Measurements from ENCODE around the gene PRLHR. TPM values are rescaled to one million over a fixed set of nuclear protein-coding genes. Genes with fewer than 3 reads are reported as not detected.

The PRLHR gene
- total RNA-seq, 4 donors from 2014 or later, result 0.78 to 3.0 (median 2.0) TPM

DNA sequence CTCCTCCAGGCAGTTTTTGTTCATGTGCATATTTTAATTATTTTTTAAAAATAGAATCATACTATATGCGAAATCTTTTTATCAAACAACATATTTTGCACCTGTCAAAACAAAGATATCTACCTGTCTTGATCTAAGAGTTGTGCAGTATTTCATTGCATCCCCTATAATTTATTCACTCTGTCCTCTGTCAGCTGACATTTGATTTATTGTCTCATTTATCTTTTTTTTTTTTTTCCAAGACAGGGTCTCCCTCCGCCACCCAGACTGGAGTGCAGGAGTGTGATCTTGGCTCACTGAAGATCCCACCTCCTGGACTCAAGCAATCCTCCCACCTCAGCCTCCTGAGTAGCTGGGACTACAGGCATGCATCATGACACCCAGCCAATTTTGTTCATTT is 49.0 kb downstream of the PRLHR start:
- DNase-seq (ENCODE audit: extremely low spot score), result no peak
- intact Hi-C loops (cut with DNase I), result no loop called here
- TF ChIP-seq, protein P1, sequence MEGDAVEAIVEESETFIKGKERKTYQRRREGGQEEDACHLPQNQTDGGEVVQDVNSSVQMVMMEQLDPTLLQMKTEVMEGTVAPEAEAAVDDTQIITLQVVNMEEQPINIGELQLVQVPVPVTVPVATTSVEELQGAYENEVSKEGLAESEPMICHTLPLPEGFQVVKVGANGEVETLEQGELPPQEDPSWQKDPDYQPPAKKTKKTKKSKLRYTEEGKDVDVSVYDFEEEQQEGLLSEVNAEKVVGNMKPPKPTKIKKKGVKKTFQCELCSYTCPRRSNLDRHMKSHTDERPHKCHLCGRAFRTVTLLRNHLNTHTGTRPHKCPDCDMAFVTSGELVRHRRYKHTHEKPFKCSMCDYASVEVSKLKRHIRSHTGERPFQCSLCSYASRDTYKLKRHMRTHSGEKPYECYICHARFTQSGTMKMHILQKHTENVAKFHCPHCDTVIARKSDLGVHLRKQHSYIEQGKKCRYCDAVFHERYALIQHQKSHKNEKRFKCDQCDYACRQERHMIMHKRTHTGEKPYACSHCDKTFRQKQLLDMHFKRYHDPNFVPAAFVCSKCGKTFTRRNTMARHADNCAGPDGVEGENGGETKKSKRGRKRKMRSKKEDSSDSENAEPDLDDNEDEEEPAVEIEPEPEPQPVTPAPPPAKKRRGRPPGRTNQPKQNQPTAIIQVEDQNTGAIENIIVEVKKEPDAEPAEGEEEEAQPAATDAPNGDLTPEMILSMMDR (IDR thresholded peaks at IDR 0.05), result no peak
- TF ChIP-seq POLR2AphosphoS5 (IDR thresholded peaks at IDR 0.05) (no peak), EP300 (IDR thresholded peaks at IDR 0.05) (no peak), POLR2A (IDR thresholded peaks at IDR 0.05; ENCODE audit: low read depth) (no peak)
- H3K36me3 ChIP-seq, result no peaks in the 10 kb centered on the region
- no peaks in the 10 kb centered on the region for H3K4me1 ChIP-seq
- H3K4me3 ChIP-seq, result no peak overlapping the region
- WGBS, result 70% methylated on average over 2 of the region's 2 CpGs
- H3K27ac ChIP-seq (replicated peaks in 1 of 4), result no peak overlapping the region
- no peaks in the 10 kb centered on the region for H3K9me3 ChIP-seq
- peaks cover 0 to 31% (median 0%) of the 10 kb centered on the region in 4 donors for H3K27me3 ChIP-seq

DNA sequence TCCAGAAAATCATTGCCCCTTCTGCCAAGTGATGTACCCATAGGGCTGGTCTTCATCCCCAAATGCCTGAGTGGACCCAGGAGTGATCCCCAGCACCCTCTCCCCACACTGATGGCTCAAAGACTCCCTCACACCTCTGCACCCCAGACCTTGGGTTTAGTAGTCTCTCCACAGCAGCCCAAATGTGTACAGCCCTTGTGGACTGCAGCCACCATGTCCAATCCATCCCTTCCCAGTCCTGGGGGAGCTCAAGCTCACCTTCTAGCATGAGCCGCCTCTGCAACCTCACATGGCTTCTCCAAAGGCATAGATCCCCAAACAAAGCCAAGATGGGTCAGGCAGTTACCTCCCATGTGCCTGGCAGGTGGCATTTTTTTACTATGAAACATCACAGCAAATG is 50.1 kb downstream of the PRLHR start:
- intact Hi-C loops (cut with DNase I), result no loop called here
- peak; percentile 89 for DNase-seq (ENCODE audit: extremely low spot score)
- Histone ChIP-seq H3K27ac (replicated peaks in 1 of 4) (no peak overlapping the region), H3K27me3 (peaks cover 0 to 38% (median 0%) of the 10 kb centered on the region in 4 donors), H3K36me3 (no peaks in the 10 kb centered on the region), H3K9me3 (no peaks in the 10 kb centered on the region), H3K4me1 (no peaks in the 10 kb centered on the region), H3K4me3 (no peak overlapping the region)
- TF ChIP-seq POLR2AphosphoS5 (IDR thresholded peaks at IDR 0.05) (no peak), POLR2A (IDR thresholded peaks at IDR 0.05; ENCODE audit: low read depth) (no peak)
- TF ChIP-seq, protein P1 (IDR thresholded peaks at IDR 0.05), result no peak
- 100% methylated on average over 1 of the region's 1 CpG for WGBS

DNA sequence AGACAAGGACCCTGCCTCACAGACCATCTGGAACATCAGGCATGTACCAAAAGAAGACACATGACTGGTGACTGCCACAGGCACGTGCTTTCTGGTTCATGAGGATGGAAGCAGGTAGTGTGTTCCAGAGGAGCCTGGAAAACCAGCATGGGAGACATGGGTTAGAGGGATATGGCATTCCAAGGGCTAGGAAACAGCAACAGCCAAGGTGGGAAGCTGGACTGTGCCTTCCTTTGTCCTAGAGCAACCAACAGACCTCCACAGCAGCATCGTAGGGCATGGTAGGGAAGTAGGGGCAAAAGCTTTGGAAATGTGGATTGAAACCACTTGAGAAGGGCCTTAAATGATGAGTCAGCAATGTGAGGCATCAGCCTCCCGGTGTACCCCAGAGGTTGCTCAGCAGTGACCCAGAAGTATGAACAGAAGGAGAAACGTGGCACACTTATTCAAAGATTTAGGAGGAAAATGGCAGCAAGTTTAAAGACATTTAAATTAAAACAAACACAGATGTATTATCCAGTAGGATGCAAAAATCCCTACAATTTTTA is 51.0 kb downstream of the PRLHR start:
- TF ChIP-seq POLR2AphosphoS5 (IDR thresholded peaks at IDR 0.05) (no peak), POLR2A (IDR thresholded peaks at IDR 0.05; ENCODE audit: low read depth) (no peak), EP300 (IDR thresholded peaks at IDR 0.05) (no peak)
- TF ChIP-seq, protein P1 (IDR thresholded peaks at IDR 0.05), result no peak
- Histone ChIP-seq H3K9me3 (no peaks in the 10 kb centered on the region), H3K4me3 (no peak overlapping the region), H3K27me3 (peaks cover 0 to 38% (median 0%) of the 10 kb centered on the region in 4 donors), H3K27ac (replicated peaks in 1 of 4) (no peak overlapping the region), H3K36me3 (no peaks in the 10 kb centered on the region), H3K4me1 (no peaks in the 10 kb centered on the region)
- whole genome bisulfite sequencing, result 68% methylated on average over 4 of the region's 4 CpGs
- DNase-seq (ENCODE audit: extremely low spot score), result peak; percentile 74
- intact Hi-C loops (cut with DNase I), result no loop called here

DNA sequence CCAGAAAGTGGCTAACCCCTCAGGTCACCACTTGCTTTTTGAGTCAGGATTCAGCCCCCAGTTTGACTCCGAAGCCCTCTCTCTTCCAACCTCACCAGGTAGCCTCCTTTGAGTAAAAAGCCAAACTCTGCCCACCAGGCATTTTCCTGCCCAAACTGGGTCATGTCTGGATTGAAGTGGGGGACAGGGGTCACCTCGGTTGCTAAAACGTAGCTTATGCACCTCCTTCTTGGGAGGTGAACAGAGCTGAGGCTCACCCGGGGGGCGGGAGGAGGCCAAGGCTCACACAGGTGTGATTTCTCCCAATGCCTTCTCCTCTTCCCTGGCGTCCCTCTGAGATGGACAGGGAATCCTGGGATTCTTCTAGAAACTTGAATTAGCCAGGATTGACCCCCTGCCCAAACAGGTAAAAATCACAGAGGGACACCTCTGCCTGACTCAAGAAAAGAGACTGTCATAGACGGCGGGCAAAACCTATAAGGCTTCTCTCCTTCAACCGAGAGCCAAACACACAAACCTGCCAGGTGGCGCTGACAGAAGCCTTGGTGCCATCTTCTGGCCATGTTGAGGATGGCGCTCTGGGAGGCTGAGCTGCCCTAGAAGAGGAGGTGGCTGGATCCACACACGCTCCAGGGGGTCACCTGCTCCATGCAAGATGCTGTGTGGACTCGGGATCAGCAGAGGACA is 51.6 kb downstream of the PRLHR start:
- intact Hi-C loops (cut with DNase I), result no loop called here
- Histone ChIP-seq H3K36me3 (no peaks in the 10 kb centered on the region), H3K9me3 (no peaks in the 10 kb centered on the region), H3K4me1 (no peaks in the 10 kb centered on the region), H3K27ac (replicated peaks in 1 of 4) (no peak overlapping the region), H3K27me3 (peaks cover 0 to 38% (median 0%) of the 10 kb centered on the region in 4 donors), H3K4me3 (no peak overlapping the region)
- DNase-seq (ENCODE audit: extremely low spot score), result peak; percentile 91
- no peak for TF ChIP-seq EP300 (IDR thresholded peaks at IDR 0.05)
- TF ChIP-seq, protein P1 (IDR thresholded peaks at IDR 0.05), result peak in 2 of 3 experiments; percentile 13 to 37
- WGBS, result 26% methylated on average over 12 of the region's 13 CpGs

Data from esophagus muscularis mucosa (tissue), 4 donors.